ENCODE data around the gene PANK4.

The PANK4 gene

GRCh38 chr1:2516946-2517345, 9.4 kb downstream of the PANK4 start:
- no peak for DNase-seq (ENCODE audit: extremely low spot score, insufficient read length, low read depth)
- FAIRE-seq, result no peak

GRCh38 chr1:2516124-2516523, 10.3 kb downstream of the PANK4 start:
- DNase-seq (ENCODE audit: extremely low spot score, insufficient read length, low read depth) (no peak), FAIRE-seq (no peak)

GRCh38 chr1:2515763-2516080, 10.7 kb downstream of the PANK4 start:
- DNase-seq (ENCODE audit: extremely low spot score, insufficient read length, low read depth) (no peak), FAIRE-seq (no peak)

- FAIRE-seq, result no peak
- DNase-seq (ENCODE audit: extremely low spot score, insufficient read length, low read depth), result no peak
Measured at GRCh38 chr1:2514863-2515762, 11.3 kb downstream of the PANK4 start.

GRCh38 chr1:2513939-2514652, 12.3 kb downstream of the PANK4 start:
- no peak for FAIRE-seq
- no peak for DNase-seq (ENCODE audit: extremely low spot score, insufficient read length, low read depth)

GRCh38 chr1:2512862-2513421, 13.5 kb downstream of the PANK4 start:
- DNase-seq (ENCODE audit: extremely low spot score, insufficient read length, low read depth) (no peak), FAIRE-seq (no peak)

GRCh38 chr1:2510366-2511155, 15.8 kb downstream of the PANK4 start:
- FAIRE-seq, result no peak
- no peak for DNase-seq (ENCODE audit: extremely low spot score, insufficient read length, low read depth)

GRCh38 chr1:2509589-2509988, 16.8 kb downstream of the PANK4 start:
- FAIRE-seq (no peak), DNase-seq (ENCODE audit: extremely low spot score, insufficient read length, low read depth) (no peak)

- no peak for DNase-seq (ENCODE audit: extremely low spot score, insufficient read length, low read depth)
- FAIRE-seq, result no peak
Measured at GRCh38 chr1:2508751-2509150, 17.6 kb downstream of the PANK4 start.

GRCh38 chr1:2508180-2508579, 18.2 kb downstream of the PANK4 start:
- no peak for FAIRE-seq
- no peak for DNase-seq (ENCODE audit: extremely low spot score, insufficient read length, low read depth)

GRCh38 chr1:2507744-2508155, 18.6 kb downstream of the PANK4 start:
- no peak for FAIRE-seq
- DNase-seq (ENCODE audit: extremely low spot score, insufficient read length, low read depth), result no peak

- DNase-seq (ENCODE audit: extremely low spot score, insufficient read length, low read depth), result no peak
- no peak for FAIRE-seq
Measured at GRCh38 chr1:2506901-2507565, 19.4 kb downstream of the PANK4 start.

GRCh38 chr1:2506007-2506860, 20.2 kb downstream of the PANK4 start:
- FAIRE-seq, result no peak
- DNase-seq (ENCODE audit: extremely low spot score, insufficient read length, low read depth), result no peak

- FAIRE-seq, result no peak
Measured at GRCh38 chr1:2505461-2505994, 20.9 kb downstream of the PANK4 start.

GRCh38 chr1:2504949-2505272, 21.5 kb downstream of the PANK4 start:
- FAIRE-seq, result no peak
- DNase-seq (ENCODE audit: extremely low spot score, insufficient read length, low read depth), result no peak

More at GRCh38 chr1:2505461-2505994, 20.9 kb downstream of the PANK4 start:
- DNase-seq (ENCODE audit: extremely low spot score, insufficient read length, low read depth), result no peak

GRCh38 chr1:2504225-2504948, 22.0 kb downstream of the PANK4 start:
- DNase-seq (ENCODE audit: extremely low spot score, insufficient read length, low read depth) (no peak), FAIRE-seq (no peak)

- no peak for DNase-seq (ENCODE audit: extremely low spot score, insufficient read length, low read depth)
- no peak for FAIRE-seq
Measured at GRCh38 chr1:2503554-2504224, 22.7 kb downstream of the PANK4 start.

All from GM18507 (cell line).